K562 (cell line): Measurements from ENCODE around the gene SGPP1. TPM values are rescaled to one million over a fixed set of nuclear protein-coding genes. Genes with fewer than 3 reads are reported as not detected.

Experiments used
- ATAC-seq: fragments of 200-7000 bp; cut with Tn5 transposase; 3 replicates; pipeline ENCODE4 v1.9.1; 2020; ENCODE audit warnings: moderate library complexity
- BruUV-seq: library from RNA; stranded (reverse); fragments of 400-500 nt; replicated peaks from 2 replicates; lab custom pipeline; 2021; lab: Mats Ljungman, UMichigan
- CTCF ChIA-PET: fragments of 300-600 bp; formaldehyde crosslinking; extraction: SDS; loops from one replicate; lab custom pipeline; 2021; ENCODE audit warnings: low intra/inter-chr PET ratio; lab: Yijun Ruan, JAX
- POLR2A ChIA-PET: fragments of 300-600, 350-650 bp; sonication (Branson Sonifier 250); formaldehyde crosslinking; extraction: SDS; loops from one replicate; lab custom pipeline; 2021; ENCODE audit warnings: antibody characterized with exemption, inconsistent platforms; lab: Yijun Ruan, JAX
- DNase-seq, 4 experiments: peaks; one replicate each; pipeline versions ENCODE4 v3.0.0 to v3.0.0-alpha.2; 2011 to 2018; ENCODE audit warnings: low spot score in 3 of 4, mixed read lengths in 3 of 4; ENCODE audit errors: extremely low read depth in 1 of 4
- FAIRE-seq: peaks from 2 replicates; lab custom pipeline; 2011; peaks lifted over from hg19 to GRCh38; lab: Jason Lieb, UNC
- H2AFZ ChIP-seq: 2 replicates; pipeline ENCODE4 v1.6.0; 2011; ENCODE audit warnings: low read depth, low read length, control low read depth, inconsistent platforms
- H3K27ac ChIP-seq: fragments of 200-600 bp; 3 replicates; pipeline ENCODE4 v1.8.0; 2011; ENCODE audit warnings: low read depth, mild to moderate bottlenecking, control low read depth, inconsistent platforms, low read length, moderate library complexity, mixed read lengths; ENCODE audit errors: extremely low read depth
- H3K27me3 ChIP-seq, 2 experiments: fragments of 300-600 bp in 1 of 2; 2 replicates in 1 of 2; 3 replicates in 1 of 2; pipeline versions ENCODE4 v1.6.0 to v1.8.0; 2011; ENCODE audit warnings: inconsistent platforms in 2 of 2, low read length in 2 of 2, mild to moderate bottlenecking in 1 of 2, mixed read lengths in 1 of 2, moderate library complexity in 1 of 2; ENCODE audit not compliant: control insufficient read depth in 2 of 2, insufficient read depth in 2 of 2
- H3K36me3 ChIP-seq: fragments of 300-600 bp; 3 replicates; pipeline ENCODE4 v1.8.0; 2011; ENCODE audit warnings: mild to moderate bottlenecking, low read length, inconsistent platforms; ENCODE audit not compliant: control insufficient read depth, insufficient read depth
- H3K4me1 ChIP-seq, 2 experiments: fragments of 200-600 bp in 1 of 2; replicated peaks in 1 of 2; 2 replicates in 1 of 2; 3 replicates in 1 of 2; pipeline versions ENCODE4 v1.5.1 to v1.8.0; 2011; ENCODE audit warnings: inconsistent platforms in 2 of 2, low read length in 2 of 2, mild to moderate bottlenecking in 1 of 2, mixed read lengths in 1 of 2, moderate library complexity in 1 of 2; ENCODE audit not compliant: control insufficient read depth in 2 of 2, insufficient read depth in 2 of 2
- H3K4me2 ChIP-seq: 2 replicates; pipeline ENCODE4 v1.6.1; 2011; ENCODE audit warnings: low read length, control low read depth, inconsistent platforms, mixed read lengths; ENCODE audit not compliant: insufficient read depth
- H3K4me3 ChIP-seq: fragments of 200-600 bp; sonication (generic), shearing (Covaris generic); 2 replicates; pipeline ENCODE4 v1.5.1; 2016; ENCODE audit warnings: control low read depth, inconsistent platforms
- H3K79me2 ChIP-seq: fragments of 200-600 bp; 3 replicates; pipeline ENCODE4 v1.8.0; 2011; ENCODE audit warnings: low read length, inconsistent platforms; ENCODE audit not compliant: control insufficient read depth, insufficient read depth
- H3K9ac ChIP-seq, 2 experiments: 2 replicates each; pipeline versions ENCODE4 v1.6.0 to v1.6.1; 2011; ENCODE audit warnings: low read depth in 2 of 2, low read length in 2 of 2, control low read depth in 1 of 2, inconsistent platforms in 1 of 2, mild to moderate bottlenecking in 1 of 2, mixed read lengths in 1 of 2; ENCODE audit not compliant: insufficient read depth in 1 of 2
- H3K9me1 ChIP-seq: one replicate; pipeline ENCODE4 v1.6.0; 2011; ENCODE audit warnings: inconsistent platforms, mild to moderate bottlenecking, low read length, moderate library complexity; ENCODE audit not compliant: control insufficient read depth, insufficient read depth
- H3K9me3 ChIP-seq: replicated peaks from 2 replicates; pipeline ENCODE4 v1.5.1; 2011; ENCODE audit warnings: low read depth, low read length, inconsistent platforms; ENCODE audit not compliant: control insufficient read depth, insufficient read depth
- H4K20me1 ChIP-seq: replicated peaks from 2 replicates; pipeline ENCODE4 v1.6.1; 2011; ENCODE audit warnings: low read length, inconsistent platforms, mixed read lengths; ENCODE audit not compliant: control insufficient read depth, insufficient read depth
- ARNT ChIP-seq, 2 experiments: fragments of 450-650 bp; IDR thresholded peaks; 2 replicates each; pipeline ENCODE4 v1.6.1; 2016; ENCODE audit warnings: mild to moderate bottlenecking in 1 of 2
- BHLHE40 ChIP-seq: IDR thresholded peaks from 2 replicates; pipeline ENCODE4 v1.6.1; 2011; ENCODE audit warnings: low read length, improper control_type of control experiment
- CXXC5 ChIP-seq: fragments of 250-450 bp; sonication (Bioruptor Pico); IDR thresholded peaks from 2 replicates; pipeline ENCODE4 v1.8.0; 2022; ENCODE audit warnings: inconsistent platforms, mild to moderate bottlenecking, moderate library complexity
- ELK3 ChIP-seq: fragments of 450-650 bp; formaldehyde crosslinking; IDR thresholded peaks from 2 replicates; pipeline ENCODE4 v1.4.0; 2020; ENCODE audit warnings: mild to moderate bottlenecking
- EZH2 ChIP-seq: IDR thresholded peaks from 2 replicates; pipeline ENCODE4 v1.6.1; 2012; ENCODE audit warnings: low read depth, mild to moderate bottlenecking, inconsistent platforms, low read length, borderline replicate concordance
- SIRT6 ChIP-seq: IDR thresholded peaks from one replicate; pipeline ENCODE4 v1.6.1; 2012; ENCODE audit warnings: low read depth, mild to moderate bottlenecking, control low read depth, inconsistent platforms, low read length, moderate library complexity
- TAF7 ChIP-seq: fragments of 450-650 bp; IDR thresholded peaks from 2 replicates; pipeline ENCODE4 v1.6.1; 2016; ENCODE audit warnings: missing genetic modification characterization, missing compliant biosample characterization
- ZNF77 ChIP-seq: fragments of 250-450 bp; sonication (Bioruptor Pico); IDR thresholded peaks from 2 replicates; pipeline ENCODE4 v1.5.0; 2020
- WGBS: fragments of 100-300 bp; shearing (Covaris generic); methylation state at CpG from one replicate; pipeline ENCODE4 v1.1.6; 2016; ENCODE audit warnings: low coverage, mixed read lengths; ENCODE audit not compliant: insufficient coverage; ENCODE audit errors: missing lambda C conversion rate; 5-methylcytosine and 5-hydroxymethylcytosine counted together
- in situ Hi-C: fragments of 300-500 bp; cut with MboI; formaldehyde crosslinking; loops from 4 replicates; pipeline ENCODE4 v1.15.0; 2018; ENCODE audit warnings: inconsistent platforms, mixed read lengths
- intact Hi-C: fragments of 100-400 bp; cut with micrococcal nuclease; formaldehyde crosslinking; loops from 2 replicates; pipeline ENCODE4 v1.14.2; 2022
- polyA plus RNA-seq, 8 experiments: library from polyadenylated mRNA; depleted of rRNA in 4 of 8; stranded (reverse) in 5 of 8; unstranded in 3 of 8; fragments of >200 nt; fragmentation: Nextera tagmentation in 2 of 8; fragmentation: Illumina TruSeq in 1 of 8; extraction: Ambion mirVana in 2 of 8; extraction: Trizol in 1 of 8; gene quantifications; 2 replicates each; pipeline versions ENCODE4 v1.2.1 to v1.2.3, GENCODE V29; 2011 to 2014; ENCODE audit warnings: inconsistent platforms in 1 of 8, missing spikeins in 1 of 8
- total RNA-seq, 7 experiments: library from RNA; depleted of rRNA in 6 of 7; stranded (reverse); fragments of >200 nt in 6 of 7; fragmentation: Illumina TruSeq in 2 of 7; extraction: Trizol in 2 of 7; gene quantifications; 2 replicates each; pipeline versions ENCODE4 v1.2.1 to v1.2.3, GENCODE V29; 2011 to 2021; ENCODE audit warnings: low replicate concordance in 1 of 7
- TF ChIP-seq, protein P1 (sequence below): fragments of 200-800 bp; sonication (Bioruptor generic); IDR thresholded peaks from 2 replicates; pipeline ENCODE4 v1.6.1; 2016; ENCODE audit warnings: missing genetic modification characterization, missing compliant biosample characterization

The SGPP1 gene
- total and polyA plus RNA-seq, 9 of the 15 experiments (the other 6 are each of a cell fraction or from before 2014, with no cell fraction given): 2.2 to 7.3 (median 5.6) TPM

DNA sequence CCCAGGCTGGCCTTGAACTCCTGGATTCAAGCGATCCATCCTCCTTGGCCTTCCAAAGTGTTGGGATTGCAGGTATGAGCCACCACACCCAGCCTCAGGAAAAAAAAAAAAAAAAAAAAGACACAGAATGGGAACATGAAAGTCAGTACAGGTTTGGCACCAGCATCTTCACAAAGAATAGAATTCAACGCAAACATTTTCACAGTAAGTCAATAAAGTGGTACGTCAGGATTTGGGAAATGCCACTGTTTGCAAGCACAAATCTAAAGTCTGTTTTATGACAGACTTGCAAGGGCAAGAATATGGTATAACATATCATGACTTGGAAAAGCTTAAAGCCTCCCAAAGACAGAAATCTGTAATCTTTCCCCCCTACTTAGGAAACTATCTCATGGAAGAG lies 51.2 kb downstream of the SGPP1 start:
- 85% methylated on average over 3 of the region's 3 CpGs for WGBS
- intact Hi-C loops: no loop called here

GRCh38 chr14:63673886-63674497 lies 53.9 kb downstream of the SGPP1 start:
- Histone ChIP-seq H3K36me3 (no peaks in the 10 kb centered on the region), H3K27ac (no peak overlapping the region), H3K9me1 (no peaks in the 10 kb centered on the region), H4K20me1 (no peaks in the 10 kb centered on the region), H3K79me2 (no peaks in the 10 kb centered on the region), H3K9me3 (no peaks in the 10 kb centered on the region), H3K27me3 (no peaks in the 10 kb centered on the region), H3K4me1 (no peaks in the 10 kb centered on the region; a peak in 1 of 5 replicates), H3K4me2 (no peak overlapping the region), H3K4me3 (no peak overlapping the region), H2AFZ (no peak overlapping the region), H3K9ac (no peak overlapping the region)
- ATAC-seq: no peak
- POLR2A ChIA-PET: no interaction called here
- WGBS: 46% methylated on average over 6 of the region's 7 CpGs
- in situ Hi-C loops (no loop called here), intact Hi-C loops (no loop called here)
- DNase-seq: no peak
- no peak for FAIRE-seq
- CTCF ChIA-PET: interaction anchor here (0.5 kb wide), 1 partner anchor 12 kb away, joined by 3 read pairs; no protein-coding TSS in a partner anchor
- BruUV-seq: no TSS peak
- TF ChIP-seq SIRT6 (no peak), CXXC5 (CRISPR knock-in tag) (no peak), EZH2 (no peak), TAF7 (tag) (no peak)
- TF ChIP-seq, protein P1, sequence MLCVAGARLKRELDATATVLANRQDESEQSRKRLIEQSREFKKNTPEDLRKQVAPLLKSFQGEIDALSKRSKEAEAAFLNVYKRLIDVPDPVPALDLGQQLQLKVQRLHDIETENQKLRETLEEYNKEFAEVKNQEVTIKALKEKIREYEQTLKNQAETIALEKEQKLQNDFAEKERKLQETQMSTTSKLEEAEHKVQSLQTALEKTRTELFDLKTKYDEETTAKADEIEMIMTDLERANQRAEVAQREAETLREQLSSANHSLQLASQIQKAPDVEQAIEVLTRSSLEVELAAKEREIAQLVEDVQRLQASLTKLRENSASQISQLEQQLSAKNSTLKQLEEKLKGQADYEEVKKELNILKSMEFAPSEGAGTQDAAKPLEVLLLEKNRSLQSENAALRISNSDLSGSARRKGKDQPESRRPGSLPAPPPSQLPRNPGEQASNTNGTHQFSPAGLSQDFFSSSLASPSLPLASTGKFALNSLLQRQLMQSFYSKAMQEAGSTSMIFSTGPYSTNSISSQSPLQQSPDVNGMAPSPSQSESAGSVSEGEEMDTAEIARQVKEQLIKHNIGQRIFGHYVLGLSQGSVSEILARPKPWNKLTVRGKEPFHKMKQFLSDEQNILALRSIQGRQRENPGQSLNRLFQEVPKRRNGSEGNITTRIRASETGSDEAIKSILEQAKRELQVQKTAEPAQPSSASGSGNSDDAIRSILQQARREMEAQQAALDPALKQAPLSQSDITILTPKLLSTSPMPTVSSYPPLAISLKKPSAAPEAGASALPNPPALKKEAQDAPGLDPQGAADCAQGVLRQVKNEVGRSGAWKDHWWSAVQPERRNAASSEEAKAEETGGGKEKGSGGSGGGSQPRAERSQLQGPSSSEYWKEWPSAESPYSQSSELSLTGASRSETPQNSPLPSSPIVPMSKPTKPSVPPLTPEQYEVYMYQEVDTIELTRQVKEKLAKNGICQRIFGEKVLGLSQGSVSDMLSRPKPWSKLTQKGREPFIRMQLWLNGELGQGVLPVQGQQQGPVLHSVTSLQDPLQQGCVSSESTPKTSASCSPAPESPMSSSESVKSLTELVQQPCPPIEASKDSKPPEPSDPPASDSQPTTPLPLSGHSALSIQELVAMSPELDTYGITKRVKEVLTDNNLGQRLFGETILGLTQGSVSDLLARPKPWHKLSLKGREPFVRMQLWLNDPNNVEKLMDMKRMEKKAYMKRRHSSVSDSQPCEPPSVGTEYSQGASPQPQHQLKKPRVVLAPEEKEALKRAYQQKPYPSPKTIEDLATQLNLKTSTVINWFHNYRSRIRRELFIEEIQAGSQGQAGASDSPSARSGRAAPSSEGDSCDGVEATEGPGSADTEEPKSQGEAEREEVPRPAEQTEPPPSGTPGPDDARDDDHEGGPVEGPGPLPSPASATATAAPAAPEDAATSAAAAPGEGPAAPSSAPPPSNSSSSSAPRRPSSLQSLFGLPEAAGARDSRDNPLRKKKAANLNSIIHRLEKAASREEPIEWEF (CRISPR knock-in tag): no peak

More for the DNA sequence above, 51.2 kb downstream of the SGPP1 start:
- Histone ChIP-seq H3K27ac (no peak overlapping the region), H4K20me1 (no peaks in the 10 kb centered on the region), H3K4me1 (no peaks in the 10 kb centered on the region; a peak in 1 of 5 replicates), H3K9me1 (no peaks in the 10 kb centered on the region), H3K27me3 (no peaks in the 10 kb centered on the region), H3K79me2 (no peaks in the 10 kb centered on the region), H2AFZ (no peak overlapping the region), H3K9me3 (no peaks in the 10 kb centered on the region), H3K9ac (no peak overlapping the region), H3K4me3 (no peak overlapping the region), H3K36me3 (no peaks in the 10 kb centered on the region), H3K4me2 (no peak overlapping the region)
- TF ChIP-seq ELK3 (CRISPR knock-in tag) (no peak), ARNT (IDR thresholded peaks at IDR 0.05) (no peak), ZNF77 (CRISPR knock-in tag) (no peak), BHLHE40 (no peak)
- no peak for DNase-seq
- CTCF ChIA-PET: no interaction called here
- in situ Hi-C loops: no loop called here
- FAIRE-seq: no peak
- POLR2A ChIA-PET: no interaction called here
- no TSS peak for BruUV-seq
- no peak for ATAC-seq
